HG03066 (cell line): ENCODE results near the gene COLGALT1.

ENCODE experiments used
- ATAC-seq: cut with Tn5 transposase; IDR thresholded peaks from one replicate; pipeline ENCODE4 v1.9.1; 2021; ENCODE audit warnings: low read depth; ENCODE audit not compliant: unreplicated experiment

The COLGALT1 gene

DNA sequence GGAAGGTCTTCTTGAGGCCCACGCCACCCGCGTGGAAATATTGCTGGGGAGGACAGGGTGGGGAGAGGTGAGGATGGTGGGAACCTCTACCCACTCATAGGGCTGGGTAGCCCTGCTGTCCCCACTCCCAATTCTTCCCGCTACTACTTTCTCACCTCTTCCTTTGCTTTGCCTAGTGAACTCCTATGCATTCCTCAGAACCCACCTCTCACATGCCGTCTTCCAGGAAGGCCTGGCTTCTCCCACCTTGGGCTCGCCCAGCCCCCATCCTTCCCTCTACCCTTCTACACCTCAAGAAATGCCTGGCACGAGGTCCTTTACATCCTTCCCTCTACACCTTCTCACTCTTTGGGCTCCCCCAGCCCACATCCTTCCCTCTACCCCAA lies 62.4 kb downstream of the COLGALT1 start:
- no peak for ATAC-seq

- ATAC-seq: no peak
Observed at GRCh38 chr19:17618281-17618903, 62.9 kb downstream of the COLGALT1 start.

DNA sequence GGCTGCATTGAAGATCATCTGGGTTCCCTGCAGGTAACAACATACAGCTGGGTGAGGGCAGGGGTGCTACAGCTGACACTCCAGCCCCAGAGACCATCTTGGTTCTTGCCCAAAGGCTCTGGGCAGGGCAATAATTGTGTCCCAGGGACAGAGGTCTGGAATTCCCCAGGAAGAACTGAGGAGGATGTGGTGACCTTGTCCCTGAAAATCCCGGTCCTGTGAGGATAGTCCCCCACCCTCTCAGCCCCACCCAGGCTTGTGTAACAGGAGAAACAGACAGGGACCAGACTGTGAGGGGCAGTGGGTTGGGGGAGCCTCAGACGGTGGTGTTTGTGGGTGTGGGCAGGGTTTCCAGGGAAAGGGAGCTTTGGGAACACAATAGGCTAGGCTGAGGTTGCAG lies 63.5 kb downstream of the COLGALT1 start:
- ATAC-seq: no peak

DNA sequence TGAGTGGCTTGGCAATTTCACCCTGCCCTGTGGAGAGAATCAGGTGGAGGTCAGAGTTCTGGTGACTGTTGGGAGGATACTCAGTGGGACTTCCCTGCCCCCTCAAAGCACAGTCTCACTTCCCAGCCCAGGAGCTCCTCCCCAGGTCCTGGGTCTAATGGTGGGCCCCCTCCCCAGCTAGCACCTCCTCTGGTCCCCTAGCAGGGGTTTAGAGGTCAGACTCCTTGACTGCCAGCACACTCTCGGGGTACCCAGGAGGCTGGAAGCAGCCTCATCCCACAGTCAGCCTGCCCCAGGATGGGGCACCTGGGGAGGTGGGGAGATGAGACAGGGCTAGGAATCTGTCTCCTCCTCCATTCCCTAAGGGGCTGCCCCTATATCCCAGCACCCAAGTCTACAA lies 65.2 kb downstream of the COLGALT1 start:
- ATAC-seq: no peak

DNA sequence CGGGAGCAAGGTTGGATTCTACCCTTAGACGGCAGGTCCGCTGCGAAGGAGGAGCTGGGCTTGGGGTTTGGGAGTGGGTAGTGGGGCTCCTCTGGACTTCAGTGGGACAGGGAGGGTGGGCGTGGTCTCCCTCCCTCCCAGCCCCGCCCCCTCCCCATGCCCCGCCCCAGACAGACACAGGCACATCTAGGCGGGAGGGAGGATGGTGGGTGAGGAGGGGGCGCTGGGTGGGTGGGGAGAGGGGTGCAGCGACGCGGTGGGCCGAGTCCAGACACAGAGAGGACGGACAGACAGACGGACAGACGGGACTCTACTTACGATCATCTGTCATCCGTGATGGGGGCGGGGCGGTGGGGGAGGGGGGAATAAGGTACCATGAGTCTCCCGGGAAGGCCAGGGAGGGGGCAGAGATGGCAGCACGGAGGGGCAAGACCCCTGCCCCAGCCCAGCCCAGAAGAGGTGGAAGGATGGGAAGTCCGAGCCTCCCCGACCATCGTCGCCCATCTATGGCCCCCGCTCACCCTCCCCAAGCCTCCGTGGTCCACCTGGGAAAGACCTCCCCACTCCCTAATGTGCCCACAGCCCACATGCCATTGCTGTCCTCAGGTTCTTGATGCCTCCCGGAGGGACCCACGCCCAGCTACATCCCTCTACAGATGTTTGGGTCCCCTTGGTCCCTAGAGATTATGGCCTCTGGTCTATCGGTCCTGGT lies 67.9 kb downstream of the COLGALT1 start:
- no peak for ATAC-seq

DNA sequence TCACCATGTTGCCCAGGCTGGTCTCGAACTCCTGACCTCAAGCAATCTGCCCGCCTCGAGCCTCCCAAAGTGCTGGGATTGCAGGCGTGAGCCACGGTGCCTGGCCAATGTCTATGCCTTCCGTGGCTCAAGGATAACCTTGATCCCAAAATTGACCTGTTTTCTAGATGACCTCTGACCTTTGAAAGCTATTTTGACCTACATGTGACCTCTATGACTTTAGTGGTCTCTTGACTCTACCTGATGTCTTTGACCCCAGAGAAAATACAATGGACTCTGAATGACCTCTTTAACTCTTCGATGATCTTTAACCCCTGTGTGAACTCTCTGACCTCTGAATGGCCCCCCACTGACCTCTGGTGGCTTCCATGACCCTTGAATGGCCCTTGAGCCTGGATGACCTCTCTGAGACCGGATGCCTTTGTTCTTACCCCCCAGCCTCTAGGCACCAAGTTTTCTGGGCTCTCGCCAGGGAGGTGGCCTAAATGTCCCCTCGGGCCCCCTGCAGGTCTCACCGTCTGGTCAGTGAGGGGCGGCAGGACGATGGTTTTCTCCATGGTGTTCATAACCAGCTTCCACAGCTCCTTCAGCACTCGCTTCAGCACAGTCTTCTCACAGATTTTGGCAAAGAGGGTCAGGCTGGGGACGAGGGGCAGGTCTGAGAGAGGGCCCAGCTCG lies 69.0 kb downstream of the COLGALT1 start:
- no peak for ATAC-seq

GRCh38 chr19:17625043-17625442 lies 69.6 kb downstream of the COLGALT1 start:
- ATAC-seq: no peak

DNA sequence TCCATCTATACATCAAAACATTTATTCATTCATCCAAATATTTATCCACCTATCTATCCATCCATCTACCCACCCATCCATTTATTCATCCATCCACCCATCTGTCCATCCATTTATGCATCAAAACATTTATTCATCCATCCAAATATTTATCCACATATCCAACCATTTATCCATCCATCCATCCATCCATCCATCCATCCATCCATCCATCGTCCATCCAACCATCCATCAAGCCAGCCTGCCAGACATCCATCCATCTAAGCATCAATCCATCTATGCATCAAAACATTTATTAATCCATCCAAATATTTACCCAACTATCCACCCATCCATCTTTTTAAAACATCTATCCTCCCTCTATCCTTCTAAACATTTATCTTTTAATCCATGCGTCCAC lies 70.5 kb downstream of the COLGALT1 start:
- no peak for ATAC-seq

GRCh38 chr19:17626456-17627015 lies 71.1 kb downstream of the COLGALT1 start:
- ATAC-seq: no peak

- ATAC-seq: no peak
Observed at GRCh38 chr19:17627161-17627560, 71.7 kb downstream of the COLGALT1 start.

DNA sequence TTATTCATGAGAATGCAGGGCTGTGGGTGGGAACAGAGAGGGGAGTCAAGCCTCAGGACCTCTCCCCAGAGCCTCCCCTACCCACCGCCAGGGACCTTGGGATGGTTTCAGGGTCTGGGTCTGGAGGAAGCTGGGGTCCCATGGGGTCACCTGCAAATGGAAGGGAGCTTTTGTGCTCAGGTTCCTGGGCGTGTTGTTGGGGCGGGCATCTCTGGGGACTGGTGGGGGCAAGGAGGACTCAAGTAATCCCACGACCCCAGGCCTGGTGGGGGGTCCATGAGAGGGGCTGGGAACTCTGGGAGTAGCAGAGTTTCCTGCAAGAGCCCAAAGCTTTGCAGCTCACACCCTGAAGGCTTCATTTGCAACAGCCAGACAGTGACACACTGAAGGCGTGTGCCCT lies 72.5 kb downstream of the COLGALT1 start:
- ATAC-seq: no peak

DNA sequence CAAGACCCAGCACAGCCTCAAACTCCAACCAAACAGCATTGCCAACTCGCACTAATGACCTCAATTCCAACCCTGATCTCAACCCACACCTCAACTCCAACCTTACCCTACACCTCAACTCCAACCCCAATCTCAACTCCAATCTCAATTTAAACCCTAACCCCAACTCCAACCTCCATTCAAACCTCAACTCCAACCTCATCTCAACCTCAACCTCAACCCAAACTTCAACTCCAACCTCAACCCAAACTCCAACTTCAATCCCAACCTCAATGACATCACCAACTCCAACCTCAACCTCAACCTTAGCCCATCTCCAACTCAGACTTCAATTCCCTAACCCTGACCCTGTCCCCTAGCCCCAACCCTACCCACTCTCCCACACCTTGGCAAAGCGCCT lies 74.3 kb downstream of the COLGALT1 start:
- no peak for ATAC-seq

DNA sequence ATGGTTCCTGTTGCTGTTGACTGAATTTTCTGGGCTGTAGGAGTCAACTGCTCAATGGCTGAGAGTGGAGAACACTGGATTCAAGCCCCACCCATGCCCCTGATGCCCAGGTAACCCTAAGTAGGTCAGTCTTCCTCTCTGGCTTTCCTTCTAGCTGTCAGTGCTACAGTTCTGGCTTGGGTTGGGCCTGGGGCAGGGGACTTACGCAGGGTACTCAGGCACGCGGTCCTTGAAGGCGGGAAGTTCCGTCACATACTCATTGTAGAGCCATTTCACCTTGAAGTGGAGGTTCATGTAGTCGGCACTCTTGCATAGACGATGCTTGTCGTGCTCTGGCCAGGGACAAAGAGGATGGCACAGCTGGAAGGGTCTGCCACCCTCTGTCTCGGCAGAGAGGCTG lies 77.1 kb downstream of the COLGALT1 start:
- no peak for ATAC-seq
